CD4-positive, alpha-beta T cell (primary cell): ENCODE measurements around the gene FADD. TPM values are rescaled to one million over a fixed set of nuclear protein-coding genes. Genes with fewer than 3 reads are reported as not detected.

ENCODE experiments used
- ATAC-seq: fragments of 200-7000 bp; cut with Tn5 transposase; one replicate; pipeline ENCODE4 v1.10.0; 2022; ENCODE audit warnings: mild to moderate bottlenecking; ENCODE audit not compliant: poor library complexity
- CTCF ChIA-PET: fragments of 350-600 bp; sonication (Branson Sonifier 250); formaldehyde crosslinking; loops from one replicate; lab custom pipeline; 2021; ENCODE audit warnings: antibody characterized with exemption, inconsistent platforms; lab: Charles Lee
- POLR2A ChIA-PET: fragments of 350-600 bp; sonication (Branson Sonifier 250); formaldehyde crosslinking; loops from one replicate; lab custom pipeline; 2021; ENCODE audit warnings: antibody characterized with exemption, inconsistent platforms; lab: Charles Lee
- DNase-seq, 14 experiments: peaks; one replicate each; pipeline ENCODE4 v3.0.0-alpha.2; 2013 to 2020; ENCODE audit warnings: mixed read lengths in 2 of 14
- H3K27ac ChIP-seq, 2 donors: one replicate each; pipeline versions ENCODE4 v1.5.1 to v1.7.0; 2013; ENCODE audit warnings: low read length in 2 of 2, low read depth in 1 of 2, mild to moderate bottlenecking in 1 of 2
- H3K27me3 ChIP-seq, 2 experiments: 1 replicate in 1 of 2; 2 replicates in 1 of 2; pipeline versions ENCODE4 v1.6.1 to v1.7.0; 2013; ENCODE audit warnings: low read length in 2 of 2, control low read depth in 1 of 2, mild to moderate bottlenecking in 1 of 2, moderate library complexity in 1 of 2; ENCODE audit not compliant: insufficient read depth in 2 of 2, control insufficient read depth in 1 of 2
- H3K36me3 ChIP-seq: one replicate; pipeline ENCODE4 v1.6.1; 2013; ENCODE audit warnings: low read length, control low read depth; ENCODE audit not compliant: insufficient read depth
- H3K4me1 ChIP-seq: one replicate; pipeline ENCODE4 v1.6.1; 2013; ENCODE audit warnings: low read length, control low read depth; ENCODE audit not compliant: insufficient read depth
- H3K4me3 ChIP-seq: one replicate; pipeline ENCODE4 v1.5.1; 2013; ENCODE audit warnings: mild to moderate bottlenecking, low read length, moderate library complexity
- H3K9me3 ChIP-seq, 2 experiments: 1 replicate in 1 of 2; 2 replicates in 1 of 2; pipeline versions ENCODE4 v1.6.1 to v1.7.0; 2013; ENCODE audit warnings: low read length in 2 of 2, mild to moderate bottlenecking in 2 of 2, control low read depth in 1 of 2, moderate library complexity in 1 of 2; ENCODE audit not compliant: control insufficient read depth in 1 of 2, insufficient read depth in 1 of 2
- H3K27ac Mint-ChIP-seq: one replicate; pipeline ENCODE4 v1.8.0; 2020; ENCODE audit warnings: mixed read lengths
- H3K27me3 Mint-ChIP-seq: one replicate; pipeline ENCODE4 v1.8.0; 2021; ENCODE audit warnings: mixed read lengths
- H3K36me3 Mint-ChIP-seq: one replicate; pipeline ENCODE4 v1.8.0; 2021; ENCODE audit warnings: low read depth, mixed read lengths
- H3K4me1 Mint-ChIP-seq: one replicate; pipeline ENCODE4 v1.8.0; 2021; ENCODE audit warnings: low read depth, mixed read lengths
- H3K4me3 Mint-ChIP-seq: one replicate; pipeline ENCODE4 v1.8.0; 2020; ENCODE audit warnings: mild to moderate bottlenecking, mixed read lengths
- H3K9me3 Mint-ChIP-seq: one replicate; pipeline ENCODE4 v1.8.0; 2020; ENCODE audit warnings: mixed read lengths
- intact Hi-C, 2 experiments: fragments of 100-400 bp; cut with DNase I in 1 of 2; cut with micrococcal nuclease in 1 of 2; formaldehyde crosslinking; loops; one replicate each; pipeline versions ENCODE4 v1.15.1 to v1.9.0; 2023 to 2025; cut with DNase I, micrococcal nuclease
- total RNA-seq, 174 experiments: library from RNA in 2 of 174; stranded (reverse) in 2 of 174; gene quantifications; one replicate each; pipeline ENCODE4 v1.2.3 and lab custom pipeline; 2021 to 2026
- TF ChIP-seq, protein P1 (sequence below): fragments of 200-600 bp; IDR thresholded peaks from one replicate; pipeline ENCODE4 v1.8.0; 2022; ENCODE audit warnings: antibody characterized with exemption, mild to moderate bottlenecking

The FADD gene
- total RNA-seq, 2 experiments from 2014 or later = 14.5 to 16.5 TPM

DNA sequence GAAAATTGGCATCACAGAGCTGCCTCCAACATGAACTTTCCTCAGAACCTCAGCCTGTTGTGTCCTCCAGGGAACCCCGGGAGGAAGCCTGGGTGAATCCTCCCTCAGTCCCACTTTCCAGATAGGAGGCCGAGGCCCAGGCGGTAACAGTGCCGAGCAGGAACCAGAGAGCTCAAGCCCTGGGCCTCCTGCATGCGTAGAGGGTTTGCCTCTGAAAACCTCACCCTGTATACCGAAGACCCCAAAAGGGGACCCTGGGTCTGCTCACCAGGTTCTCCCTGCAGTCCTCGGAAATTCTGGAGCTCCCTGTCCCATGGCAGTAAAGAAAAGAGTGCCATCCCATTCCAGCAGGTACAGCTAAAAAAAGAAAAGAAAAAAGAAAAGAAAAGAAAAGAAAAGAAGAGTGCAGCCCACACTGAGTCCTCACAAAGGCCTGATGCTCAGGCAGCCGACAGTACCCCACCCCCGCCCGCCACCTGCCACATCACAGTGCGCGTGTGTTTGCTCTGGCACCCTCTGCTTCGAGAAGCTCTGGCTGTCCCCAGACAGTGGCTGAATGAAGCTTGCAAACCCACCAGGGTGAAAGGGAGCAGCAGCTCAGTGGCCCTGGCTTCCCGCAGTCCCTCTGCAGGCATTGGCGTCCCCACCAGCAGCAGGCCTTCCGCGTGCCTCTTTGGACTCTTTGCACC is 28.4 kb upstream of the FADD start:
- no peak overlapping the region for H3K4me3 Mint-ChIP-seq
- CTCF ChIA-PET = interaction anchor here (0.6 kb wide), 1 partner anchor 38 kb away, joined by 3 read pairs; no protein-coding TSS in a partner anchor
- intact Hi-C loops = no loop called here
- H3K27ac Mint-ChIP-seq = no peak overlapping the region
- H3K27me3 Mint-ChIP-seq = no peaks in the 10 kb centered on the region
- Histone ChIP-seq H3K36me3 (no peaks in the 10 kb centered on the region), H3K27ac (no peak overlapping the region), H3K9me3 (no peaks in the 10 kb centered on the region), H3K4me3 (no peak overlapping the region), H3K4me1 (no peaks in the 10 kb centered on the region), H3K27me3 (no peaks in the 10 kb centered on the region)
- no peak for ATAC-seq
- H3K4me1 Mint-ChIP-seq = no peaks in the 10 kb centered on the region
- POLR2A ChIA-PET = no interaction called here
- H3K9me3 Mint-ChIP-seq = no peaks in the 10 kb centered on the region
- TF ChIP-seq, protein P1, sequence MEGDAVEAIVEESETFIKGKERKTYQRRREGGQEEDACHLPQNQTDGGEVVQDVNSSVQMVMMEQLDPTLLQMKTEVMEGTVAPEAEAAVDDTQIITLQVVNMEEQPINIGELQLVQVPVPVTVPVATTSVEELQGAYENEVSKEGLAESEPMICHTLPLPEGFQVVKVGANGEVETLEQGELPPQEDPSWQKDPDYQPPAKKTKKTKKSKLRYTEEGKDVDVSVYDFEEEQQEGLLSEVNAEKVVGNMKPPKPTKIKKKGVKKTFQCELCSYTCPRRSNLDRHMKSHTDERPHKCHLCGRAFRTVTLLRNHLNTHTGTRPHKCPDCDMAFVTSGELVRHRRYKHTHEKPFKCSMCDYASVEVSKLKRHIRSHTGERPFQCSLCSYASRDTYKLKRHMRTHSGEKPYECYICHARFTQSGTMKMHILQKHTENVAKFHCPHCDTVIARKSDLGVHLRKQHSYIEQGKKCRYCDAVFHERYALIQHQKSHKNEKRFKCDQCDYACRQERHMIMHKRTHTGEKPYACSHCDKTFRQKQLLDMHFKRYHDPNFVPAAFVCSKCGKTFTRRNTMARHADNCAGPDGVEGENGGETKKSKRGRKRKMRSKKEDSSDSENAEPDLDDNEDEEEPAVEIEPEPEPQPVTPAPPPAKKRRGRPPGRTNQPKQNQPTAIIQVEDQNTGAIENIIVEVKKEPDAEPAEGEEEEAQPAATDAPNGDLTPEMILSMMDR = no peak
- no peak for DNase-seq
- H3K36me3 Mint-ChIP-seq = no peaks in the 10 kb centered on the region

DNA sequence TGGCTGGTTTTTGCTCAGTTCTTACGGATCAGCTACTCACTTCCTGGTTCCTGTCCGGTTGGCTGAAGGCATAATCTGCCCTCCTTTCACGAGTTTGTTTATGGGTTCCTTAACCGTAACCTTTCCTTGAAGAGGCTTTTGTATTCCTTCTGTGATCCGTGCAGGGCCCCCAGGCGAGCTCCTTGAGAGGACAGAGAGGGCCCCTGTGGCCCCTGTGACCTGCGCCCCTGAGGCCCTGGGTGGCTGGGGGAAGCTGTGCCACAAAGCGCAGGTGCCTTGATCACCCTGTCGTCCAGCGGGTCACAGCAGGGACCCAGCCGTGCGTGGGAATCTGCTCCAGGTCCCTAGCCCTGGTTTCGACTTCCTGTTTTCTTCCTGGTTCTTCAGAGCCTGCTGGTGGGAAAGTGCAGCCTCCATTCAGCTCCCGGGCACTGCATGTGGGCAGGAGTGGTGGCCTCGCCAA is 27.8 kb upstream of the FADD start:
- no peaks in the 10 kb centered on the region for H3K27me3 ChIP-seq
- intact Hi-C loops = no loop called here
- Mint-ChIP-seq H3K36me3 (no peaks in the 10 kb centered on the region), H3K4me3 (no peak overlapping the region), H3K27ac (no peak overlapping the region), H3K27me3 (no peaks in the 10 kb centered on the region), H3K9me3 (no peaks in the 10 kb centered on the region), H3K4me1 (no peaks in the 10 kb centered on the region)
- ATAC-seq (no peak), DNase-seq (no peak)
- H3K36me3 ChIP-seq = no peaks in the 10 kb centered on the region
- ChIA-PET CTCF (interaction anchor here (0.6 kb wide), 1 partner anchor 38 kb away, joined by 3 read pairs; no protein-coding TSS in a partner anchor), POLR2A (no interaction called here)
- TF ChIP-seq, protein P1 = no peak
- H3K27ac ChIP-seq = no peak overlapping the region
- no peaks in the 10 kb centered on the region for H3K9me3 ChIP-seq
- H3K4me3 ChIP-seq = no peak overlapping the region
- no peaks in the 10 kb centered on the region for H3K4me1 ChIP-seq

DNA sequence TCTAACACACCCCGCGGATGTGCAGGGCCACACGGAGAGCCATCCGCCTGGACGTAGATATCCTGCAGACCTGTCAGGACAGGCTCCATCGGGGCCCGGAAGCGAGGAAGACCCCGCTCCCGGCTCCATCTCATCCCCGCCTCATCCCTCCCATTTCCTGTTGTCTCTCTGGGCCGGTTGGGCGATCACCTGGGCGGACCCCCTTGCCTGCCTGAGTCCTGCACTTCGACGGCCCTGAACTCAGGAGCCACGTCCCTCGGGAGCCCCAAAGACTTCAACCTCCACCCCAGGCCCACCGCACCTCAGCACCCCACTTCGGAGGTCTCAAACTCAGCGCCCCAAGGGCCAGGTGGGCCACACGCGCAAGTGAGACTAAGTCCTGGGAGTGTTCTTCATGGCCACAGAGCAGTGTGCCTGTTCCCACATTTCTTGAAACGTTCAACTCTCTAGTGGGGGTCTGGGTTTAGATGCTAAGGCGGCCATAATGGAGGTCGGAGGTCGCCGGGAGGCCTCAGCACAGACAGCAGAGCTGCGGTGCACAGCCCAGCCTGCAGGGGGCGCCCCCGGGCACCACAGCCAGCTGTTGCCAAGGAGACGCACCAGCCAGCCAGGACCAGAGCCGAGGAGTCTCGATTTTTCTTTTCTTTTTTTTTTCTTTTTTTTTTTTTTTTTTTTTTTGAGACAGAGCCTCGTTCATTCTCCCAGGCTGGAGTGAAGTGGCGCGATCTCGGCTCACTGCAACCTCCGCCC is 26.0 kb upstream of the FADD start:
- Histone ChIP-seq H3K27me3 (no peaks in the 10 kb centered on the region), H3K27ac (no peak overlapping the region), H3K9me3 (peaks cover 0 to 2% of the 10 kb centered on the region in 2 experiments), H3K4me1 (no peaks in the 10 kb centered on the region), H3K36me3 (no peaks in the 10 kb centered on the region), H3K4me3 (no peak overlapping the region)
- ChIA-PET CTCF (interaction anchor here (0.6 to 0.7 kb wide), 2 partner anchors 15 to 112 kb away, joined by 3 to 5 read pairs; no protein-coding TSS in a partner anchor), POLR2A (no interaction called here)
- TF ChIP-seq, protein P1 = no peak
- no peak overlapping the region for H3K4me3 Mint-ChIP-seq
- H3K36me3 Mint-ChIP-seq = no peaks in the 10 kb centered on the region
- no peak overlapping the region for H3K27ac Mint-ChIP-seq
- no peaks in the 10 kb centered on the region for H3K27me3 Mint-ChIP-seq
- ATAC-seq (peak; percentile 64), DNase-seq (peak; percentile 15 to 71 (median 38))
- intact Hi-C loops = no loop called here
- H3K9me3 Mint-ChIP-seq = no peaks in the 10 kb centered on the region
- no peaks in the 10 kb centered on the region for H3K4me1 Mint-ChIP-seq
